GM19035 (cell line): ENCODE results near the gene PADI1.

Experiments
- ATAC-seq: cut with Tn5 transposase; IDR thresholded peaks from one replicate; pipeline ENCODE4 v1.9.1; 2021; ENCODE audit not compliant: unreplicated experiment

Gene PADI1

DNA sequence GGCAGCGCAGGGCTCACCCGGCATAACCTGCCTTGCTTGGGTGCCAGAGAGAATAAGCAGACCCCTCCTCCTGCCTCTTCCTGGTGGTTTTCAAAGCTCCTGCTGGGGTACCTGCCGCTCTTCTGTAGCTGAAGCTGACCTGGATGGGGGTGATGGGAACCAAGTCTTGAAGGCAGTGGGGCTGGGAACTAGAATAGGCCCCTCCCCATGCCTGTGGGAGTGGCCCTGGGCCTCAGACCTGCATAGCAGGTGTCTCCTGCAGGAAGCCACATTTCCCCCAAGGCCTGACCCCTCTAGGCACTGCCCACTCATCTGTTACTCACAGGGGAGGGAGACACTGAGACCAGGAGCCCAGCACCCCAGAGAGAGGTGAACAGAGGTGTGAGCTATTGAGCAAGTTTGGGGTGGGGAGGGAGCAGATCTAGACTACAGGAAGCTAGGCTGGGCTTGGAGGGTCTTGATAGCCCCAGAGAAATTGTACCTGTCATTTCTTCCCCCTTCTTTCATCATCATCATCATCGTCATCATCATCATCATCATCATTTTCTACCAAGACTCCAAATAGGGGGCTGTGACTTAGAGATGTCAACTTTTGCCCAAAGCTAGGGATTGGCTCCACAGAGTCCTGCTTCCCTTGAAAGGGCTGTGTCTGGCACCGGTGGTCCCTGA, 10.1 kb downstream of the PADI1 start:
- no peak for ATAC-seq

DNA sequence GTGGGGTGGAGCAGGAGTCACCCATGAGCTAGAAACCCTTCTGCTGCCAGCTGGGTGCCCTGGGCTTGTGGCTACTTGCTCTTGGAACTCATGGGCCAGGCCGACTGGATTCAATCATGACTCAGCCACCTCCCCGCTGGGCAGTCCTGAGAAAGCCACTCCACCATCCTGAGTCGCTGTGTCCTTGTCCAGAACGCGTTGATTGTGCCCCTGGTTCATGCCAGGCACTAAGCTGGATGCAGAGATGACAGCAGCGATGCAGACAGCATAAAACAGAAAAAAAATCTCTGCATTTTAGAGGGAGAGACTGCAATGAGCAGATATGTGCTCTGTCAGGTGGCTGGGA, 10.6 kb downstream of the PADI1 start:
- ATAC-seq = no peak

DNA sequence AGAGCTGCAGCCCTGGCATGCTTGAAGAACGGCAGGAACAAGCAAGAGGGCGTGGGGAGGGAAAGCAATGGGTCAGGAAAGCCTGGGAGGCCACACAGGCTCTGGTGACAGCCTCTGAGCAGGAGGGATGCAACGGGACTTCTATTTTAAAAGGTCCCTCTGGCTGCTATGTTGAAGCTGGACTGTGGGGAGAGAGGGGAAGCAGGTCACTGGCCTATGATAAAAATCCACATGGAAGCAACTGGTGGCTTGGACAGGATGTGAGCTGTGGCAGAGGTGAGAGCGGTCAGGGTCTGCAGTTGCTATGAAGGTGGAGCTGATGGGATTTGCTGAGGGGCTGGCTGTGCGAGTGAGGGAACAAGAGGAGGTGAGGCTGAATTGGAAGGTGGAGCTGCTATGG, 11.2 kb downstream of the PADI1 start:
- ATAC-seq = no peak

DNA sequence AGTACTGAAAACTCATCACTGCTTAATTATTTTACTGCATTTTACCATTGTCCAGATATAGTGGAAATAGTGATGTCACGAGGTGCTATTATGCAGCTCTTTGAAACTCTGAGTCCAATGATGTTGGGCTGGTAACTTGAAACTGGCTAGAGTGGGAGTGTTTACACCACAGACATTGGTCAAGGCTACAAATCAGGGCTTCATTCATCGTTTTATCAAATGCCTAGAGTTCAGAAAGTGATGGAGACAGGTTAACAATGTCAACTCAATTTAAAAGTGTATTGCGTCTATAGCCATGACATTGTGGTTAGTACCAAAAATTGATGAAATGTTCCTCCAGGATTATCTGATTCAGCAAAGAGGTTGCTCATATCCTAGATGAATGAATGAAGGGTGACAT, 12.7 kb downstream of the PADI1 start:
- ATAC-seq = no peak

DNA sequence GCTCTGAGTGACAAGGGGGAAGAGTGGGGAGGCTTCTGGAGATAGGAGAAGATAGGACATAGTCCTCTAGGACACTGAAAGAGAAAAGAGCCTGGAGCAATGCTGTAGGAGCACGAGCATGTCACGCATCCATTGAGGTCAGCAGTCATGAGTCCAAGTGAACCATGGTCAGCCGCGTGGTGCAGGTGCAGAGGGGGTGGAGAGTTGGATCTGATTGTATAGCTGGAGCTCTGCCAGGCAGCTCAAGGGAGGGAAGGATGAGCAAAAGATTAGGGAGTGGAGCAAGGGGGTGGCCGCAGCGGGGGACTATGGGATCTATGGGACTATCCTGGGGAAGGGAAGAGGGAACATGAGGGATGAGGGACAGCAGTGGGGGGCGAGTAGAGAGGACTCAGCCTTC, 14.0 kb downstream of the PADI1 start:
- no peak for ATAC-seq

DNA sequence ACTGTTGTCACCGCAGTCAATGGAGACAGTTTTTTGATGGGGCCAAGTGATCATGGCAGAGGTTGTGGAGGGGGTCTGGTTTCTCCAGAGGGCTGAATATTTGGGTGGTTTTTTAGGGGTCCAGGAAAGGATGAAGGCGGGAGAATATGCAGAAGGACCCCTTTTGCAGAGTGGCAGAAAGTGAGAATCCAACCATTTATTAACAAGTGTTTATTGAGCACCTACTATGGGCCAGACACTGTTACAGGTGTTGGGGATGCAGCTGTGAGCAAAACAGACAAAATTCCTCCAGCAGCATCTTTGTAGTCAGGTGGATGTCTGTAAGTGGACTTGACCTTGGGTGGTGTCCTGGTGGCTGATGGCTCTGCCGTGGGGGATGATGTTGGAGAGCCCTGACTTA, 15.4 kb downstream of the PADI1 start:
- ATAC-seq = no peak

DNA sequence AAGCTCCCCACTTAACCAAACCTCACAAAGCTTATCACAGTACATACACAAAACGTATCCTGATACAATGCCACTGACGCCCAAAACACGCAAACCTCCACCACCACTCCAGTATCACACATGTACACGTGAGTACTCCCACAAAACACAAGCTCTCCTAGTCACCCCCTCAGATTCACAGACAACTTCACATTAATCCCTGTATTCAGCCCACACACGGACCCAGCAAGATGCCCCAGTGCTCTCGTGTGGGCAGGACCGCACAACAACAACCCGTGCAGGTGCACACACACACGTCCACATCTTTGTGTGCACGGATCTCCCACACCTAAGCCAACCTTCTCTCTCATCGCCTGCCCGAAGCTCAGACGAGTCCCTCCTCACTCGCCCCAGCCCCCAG, 17.6 kb downstream of the PADI1 start:
- ATAC-seq = no peak

DNA sequence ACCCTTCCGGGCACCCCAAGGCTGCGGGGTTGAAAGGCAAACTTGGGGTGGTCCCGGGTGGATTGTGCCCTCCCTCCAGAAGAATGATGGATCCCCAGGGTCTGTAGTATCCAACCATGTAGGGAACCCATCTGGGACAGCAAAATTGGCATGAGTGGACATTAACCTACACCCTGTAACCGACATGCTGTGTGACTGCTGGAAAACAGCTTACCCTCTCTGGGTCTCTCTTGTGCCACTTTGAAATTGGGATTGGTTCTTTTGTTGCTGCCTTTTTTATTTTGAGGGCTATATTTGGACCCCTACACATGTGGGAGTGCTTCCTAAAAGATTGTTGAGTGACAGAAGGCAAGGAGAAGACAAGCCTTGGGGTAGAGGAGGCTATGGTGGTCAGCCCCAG, 19.5 kb downstream of the PADI1 start:
- no peak for ATAC-seq

DNA sequence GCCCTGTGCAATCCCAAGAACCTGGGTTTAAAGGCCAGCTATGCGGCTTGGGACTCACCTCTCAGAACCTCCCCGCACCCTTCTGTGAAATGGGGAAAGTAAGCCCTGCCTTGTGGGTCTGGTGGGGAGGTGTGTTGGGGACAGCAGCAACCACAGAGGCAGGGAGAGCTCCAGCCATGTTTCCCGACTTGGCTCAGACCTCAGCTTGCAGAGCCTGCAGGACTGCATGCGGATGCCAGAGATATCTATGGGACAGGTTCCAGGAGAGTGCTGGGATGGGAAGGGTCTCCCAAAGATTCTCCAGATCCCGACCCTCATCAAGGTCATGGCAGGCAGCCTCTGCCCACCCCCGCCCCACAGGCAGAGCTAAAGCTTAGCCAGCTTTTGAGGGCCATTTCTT, 20.2 kb downstream of the PADI1 start:
- no peak for ATAC-seq

DNA sequence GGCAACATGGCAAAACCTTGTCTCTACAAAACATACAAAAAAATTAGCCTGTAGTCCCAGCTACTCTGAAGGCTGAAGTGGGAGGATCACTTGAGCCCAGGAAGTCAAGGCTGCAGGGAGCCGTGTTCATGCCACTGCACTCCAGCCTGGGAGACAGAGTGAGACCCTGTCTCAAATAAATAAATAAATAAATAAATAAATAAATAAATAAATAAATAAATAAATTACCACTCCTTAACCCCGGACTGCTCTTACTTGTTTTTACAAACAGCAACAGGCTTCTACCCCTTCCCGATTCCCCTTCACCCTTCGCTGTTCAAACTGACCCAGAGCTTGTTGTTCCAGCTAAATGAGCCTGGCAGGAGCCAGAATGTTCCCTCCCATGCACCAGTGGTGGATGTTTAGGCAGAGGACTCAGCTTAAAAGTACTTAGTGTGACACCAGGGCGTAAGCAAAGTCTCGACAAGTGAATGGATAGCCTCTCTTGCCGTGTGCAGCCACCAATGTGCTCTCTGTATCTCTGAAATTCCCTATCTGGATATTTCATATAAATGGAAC, 22.5 kb downstream of the PADI1 start:
- no peak for ATAC-seq

DNA sequence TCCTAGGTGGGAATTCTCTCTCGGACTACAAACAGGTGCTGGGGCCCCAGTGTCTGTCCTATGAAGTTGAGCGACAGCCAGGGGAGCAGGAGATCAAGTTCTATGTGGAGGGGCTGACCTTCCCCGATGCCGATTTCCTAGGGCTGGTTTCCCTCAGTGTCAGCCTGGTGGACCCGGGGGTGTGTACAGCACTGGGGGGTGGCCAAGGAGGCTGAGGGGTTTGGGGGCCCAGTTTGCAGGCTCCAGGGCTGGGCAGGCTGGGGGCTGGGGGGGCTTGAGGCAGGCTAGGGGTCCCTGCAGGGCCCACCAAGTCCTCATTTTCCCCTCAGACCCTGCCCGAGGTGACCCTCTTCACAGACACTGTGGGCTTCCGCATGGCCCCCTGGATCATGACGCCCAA, 23.7 kb downstream of the PADI1 start:
- ATAC-seq = no peak

DNA sequence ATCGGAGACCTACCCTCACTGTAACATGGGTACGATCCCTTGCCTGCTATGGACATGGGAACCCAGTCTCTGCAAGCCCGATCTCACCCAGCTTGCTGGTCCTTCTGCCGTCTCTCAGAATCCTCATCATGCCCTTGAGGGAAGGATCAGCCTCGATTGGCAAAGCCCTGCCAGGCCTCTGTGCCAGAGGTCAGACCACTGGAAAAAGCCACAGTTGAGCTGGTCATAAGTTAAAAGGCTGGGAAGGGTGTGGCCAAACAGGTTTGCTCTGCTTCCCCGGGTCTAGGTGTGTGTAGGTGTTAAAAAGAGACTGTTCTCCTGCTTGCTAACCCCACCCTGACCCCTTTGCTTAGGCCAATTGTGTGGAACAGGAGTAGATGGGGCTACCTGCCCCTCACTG, 24.5 kb downstream of the PADI1 start:
- ATAC-seq = no peak

DNA sequence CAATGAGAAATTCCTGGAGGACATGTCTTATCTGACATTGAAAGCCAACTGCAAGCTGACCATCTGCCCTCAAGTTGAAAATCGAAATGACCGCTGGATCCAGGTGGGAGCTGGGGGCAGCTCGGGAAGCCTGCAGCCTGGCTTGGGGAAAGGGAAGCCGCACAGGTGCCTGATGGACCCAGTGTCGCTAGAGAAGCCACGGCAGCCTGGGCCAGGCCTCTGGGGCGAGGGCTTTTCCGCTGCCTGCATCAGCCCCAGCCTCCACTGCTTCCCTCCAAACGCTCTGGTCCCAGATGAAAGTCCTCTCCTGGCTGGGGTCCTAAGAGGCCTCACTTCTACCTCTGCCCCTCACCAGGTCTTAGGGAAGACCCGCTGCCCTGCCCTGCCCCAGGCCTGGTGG, 25.2 kb downstream of the PADI1 start:
- ATAC-seq = no peak

DNA sequence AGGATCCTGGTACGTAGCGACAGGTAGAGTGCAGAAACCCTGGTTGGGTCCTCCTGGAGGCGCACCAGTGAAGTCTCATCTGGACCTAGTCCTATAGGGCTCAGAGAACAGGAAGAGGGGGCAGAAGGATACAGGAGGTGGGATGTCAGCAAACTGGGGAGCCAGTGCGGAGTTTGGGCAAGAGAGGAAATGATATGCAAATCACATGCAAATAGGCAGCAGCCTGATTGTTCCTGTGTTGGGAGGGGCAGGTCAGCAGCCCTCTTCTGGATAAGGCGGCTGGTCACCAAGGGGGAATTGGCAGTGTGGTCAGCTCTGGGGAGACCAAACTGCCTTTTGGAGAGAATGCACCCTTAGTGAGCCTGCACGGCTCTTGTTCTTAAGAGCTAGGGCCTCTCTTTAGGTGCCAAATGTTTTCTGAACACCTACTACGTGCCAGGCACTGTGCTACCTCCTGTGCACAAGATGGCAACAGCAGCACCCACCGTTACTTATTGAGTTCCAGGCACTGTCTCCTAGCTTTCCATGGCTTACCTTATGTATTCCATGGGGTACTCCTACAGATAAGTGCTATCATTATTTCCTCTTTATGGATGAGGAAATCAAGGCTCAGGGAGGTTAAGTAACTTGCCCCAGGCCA, 25.9 kb downstream of the PADI1 start:
- no peak for ATAC-seq

DNA sequence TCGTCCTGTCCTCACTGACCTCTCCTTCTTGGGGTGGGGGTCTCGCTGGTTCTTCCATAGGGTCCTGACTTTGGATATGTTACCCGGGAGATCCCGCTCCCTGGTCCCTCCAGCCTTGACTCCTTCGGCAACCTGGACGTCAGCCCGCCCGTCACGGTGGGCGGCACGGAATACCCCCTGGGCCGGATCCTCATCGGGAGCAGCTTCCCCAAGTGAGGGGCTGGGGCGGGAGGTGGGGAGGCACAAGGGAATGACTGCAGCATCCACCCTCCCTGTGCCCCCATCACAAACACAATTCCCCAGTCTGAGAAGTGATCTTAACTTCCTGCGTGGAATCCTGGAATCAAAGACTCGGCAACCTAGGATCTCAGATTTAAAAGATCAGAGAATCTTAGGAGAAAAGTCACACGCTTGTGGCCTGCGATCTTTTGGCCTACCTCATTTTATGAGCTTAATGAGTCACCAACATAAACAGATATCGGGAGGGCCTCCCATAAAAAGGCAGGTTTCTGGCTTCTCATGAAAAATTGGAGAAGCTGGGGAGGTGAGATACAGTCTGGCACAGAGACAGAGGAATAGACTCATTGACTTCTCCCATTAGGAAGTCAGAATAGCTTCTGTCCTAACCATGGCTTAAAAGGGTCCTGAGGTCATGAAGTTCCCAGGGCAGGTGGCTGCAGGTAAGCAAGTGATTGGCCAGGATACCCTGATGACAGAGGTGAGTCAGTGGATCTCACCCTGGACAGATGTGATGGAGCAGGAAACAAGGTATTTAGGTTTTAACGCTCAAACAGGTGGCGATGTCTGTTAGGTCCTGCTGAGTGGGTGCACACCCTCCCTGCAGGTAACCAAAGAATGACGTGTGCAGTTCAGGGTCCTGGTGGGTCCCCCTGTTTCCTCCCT, 28.1 kb downstream of the PADI1 start:
- no peak for ATAC-seq

DNA sequence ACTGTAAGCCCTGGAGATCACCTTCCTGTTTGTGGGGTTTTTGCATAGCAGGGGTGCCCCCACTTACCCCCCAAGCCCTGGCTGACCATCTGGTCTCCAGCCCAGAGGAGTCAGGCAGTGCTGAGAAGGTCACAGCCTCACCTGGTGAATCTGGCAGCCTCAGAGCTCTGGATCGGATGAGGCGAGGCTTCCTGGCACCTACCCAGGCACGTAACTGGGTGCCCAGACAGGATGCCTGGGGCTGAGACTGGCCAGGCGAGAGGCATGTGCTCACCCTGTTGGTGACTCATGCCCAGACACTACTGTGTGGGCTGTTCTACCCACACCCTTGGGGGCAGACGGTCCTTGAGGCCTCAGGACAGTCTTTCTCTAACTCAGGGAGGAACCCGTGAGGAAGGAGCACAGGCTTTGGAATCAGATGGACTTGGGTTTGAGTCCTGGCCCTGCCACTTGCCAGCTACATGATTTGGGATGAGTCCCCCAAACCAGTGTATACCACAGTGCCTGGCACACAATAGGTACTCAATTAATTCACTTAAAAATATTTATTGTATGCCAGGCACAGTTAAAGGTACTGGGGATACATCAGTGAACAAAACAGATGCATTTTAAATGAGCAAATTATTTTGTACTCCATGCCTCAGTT, 28.9 kb downstream of the PADI1 start:
- no peak for ATAC-seq

DNA sequence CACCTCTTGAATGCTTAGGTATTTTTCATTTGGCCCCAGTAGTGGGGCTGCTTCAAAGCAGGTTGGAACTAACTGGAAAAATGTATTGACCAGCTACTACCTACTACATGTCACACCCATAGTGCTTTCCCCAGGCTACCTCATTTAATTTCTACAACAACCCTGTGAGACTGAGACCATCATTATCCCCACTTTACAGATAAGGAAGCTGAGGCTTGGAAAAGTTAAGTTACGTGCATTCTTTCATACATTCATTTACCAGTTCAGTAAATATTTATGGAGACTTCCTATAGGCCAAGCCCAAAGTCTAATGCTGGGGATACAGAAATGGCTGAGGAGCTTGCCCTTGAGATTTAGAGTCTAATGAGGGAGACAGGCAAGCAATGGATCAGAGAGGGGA, 29.5 kb downstream of the PADI1 start:
- no peak for ATAC-seq

DNA sequence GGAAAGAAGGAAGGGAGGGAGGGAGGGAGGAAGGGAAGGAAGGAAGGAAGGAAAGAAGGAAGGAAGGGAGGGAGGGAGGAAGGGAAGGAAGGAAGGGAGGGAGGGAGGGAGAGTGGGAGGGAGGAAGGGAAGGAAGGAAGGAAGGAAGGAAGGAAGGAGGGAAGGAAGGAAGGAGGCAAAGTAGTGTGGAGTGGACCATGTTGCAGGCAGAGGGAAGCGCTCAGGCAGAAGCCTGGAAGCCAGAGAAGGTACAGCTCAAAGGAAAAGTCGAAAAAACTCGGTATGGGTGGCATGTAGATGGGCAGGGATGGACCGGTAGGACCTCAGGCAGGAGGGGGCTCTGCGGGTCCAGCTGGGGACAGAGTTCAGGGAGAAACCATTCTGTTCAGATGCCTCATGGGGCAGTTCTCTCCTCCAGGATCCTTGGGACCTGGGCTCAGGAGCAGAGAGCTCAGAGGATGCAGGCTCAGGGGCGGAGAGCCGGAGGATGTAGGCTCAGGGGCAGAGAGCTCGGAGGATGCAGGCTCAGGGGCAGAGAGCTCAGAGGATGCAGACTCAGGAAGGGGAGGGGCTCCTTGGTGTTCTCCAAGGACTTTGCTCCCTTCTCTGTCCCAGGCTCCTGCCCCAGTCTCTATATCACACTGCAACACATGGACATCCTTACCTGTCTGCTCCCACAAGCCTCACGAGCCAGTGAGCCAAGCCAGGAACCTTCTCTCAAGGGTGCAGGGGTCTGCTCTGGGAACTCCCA, 30.4 kb downstream of the PADI1 start:
- ATAC-seq = no peak

DNA sequence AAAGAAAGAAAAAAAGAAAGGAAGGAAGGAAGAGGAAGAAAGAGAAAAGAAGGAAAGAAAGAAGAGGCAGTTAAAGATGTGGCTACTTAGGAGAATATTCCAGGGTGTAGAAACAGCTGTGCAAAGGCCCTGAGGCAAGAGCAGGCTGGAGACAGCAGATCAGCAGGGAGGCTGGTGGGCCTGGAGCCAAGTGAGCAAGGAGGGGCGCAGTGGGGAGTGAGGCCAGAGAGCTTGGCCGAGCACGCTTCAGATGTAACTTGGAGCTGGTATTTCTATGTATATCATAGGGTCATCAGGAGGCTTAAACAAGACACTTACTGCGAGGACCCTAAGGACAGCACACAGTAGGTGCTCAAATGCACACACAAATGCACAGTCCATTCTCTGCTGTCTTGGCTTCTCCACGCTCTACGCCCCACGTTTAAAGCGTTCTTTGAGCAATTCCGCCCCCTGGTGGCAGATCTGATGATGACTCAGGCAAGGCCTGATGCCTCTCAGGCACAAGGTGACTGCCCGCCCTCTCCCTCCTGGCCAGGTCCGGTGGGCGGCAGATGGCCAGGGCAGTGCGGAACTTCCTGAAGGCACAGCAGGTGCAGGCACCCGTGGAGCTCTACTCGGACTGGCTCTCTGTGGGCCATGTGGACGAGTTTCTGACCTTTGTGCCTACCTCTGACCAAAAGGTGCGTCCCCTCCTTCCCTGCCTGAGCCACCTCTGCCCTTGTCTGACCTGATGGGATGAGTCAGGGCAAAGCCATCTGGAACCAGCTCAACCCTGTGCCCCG, 32.0 kb downstream of the PADI1 start:
- no peak for ATAC-seq

DNA sequence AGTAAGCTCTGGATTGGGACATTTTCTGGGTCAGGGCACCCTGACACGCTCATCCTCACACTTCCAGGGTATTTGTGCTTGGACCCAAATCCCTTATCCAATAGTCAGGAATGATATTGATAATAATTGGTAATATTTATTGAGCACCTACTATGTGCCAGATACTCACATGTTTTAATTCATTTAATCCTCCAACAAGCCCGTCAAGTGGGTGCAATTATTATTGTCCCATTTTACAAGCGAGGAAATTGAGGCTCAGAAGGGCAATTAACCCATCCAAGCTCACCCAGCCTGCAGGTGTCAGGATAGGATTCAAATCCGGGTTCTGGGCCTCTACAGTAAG, 32.6 kb downstream of the PADI1 start:
- ATAC-seq = no peak
